IMR-90 (cell line): ENCODE measurements around the gene IGSF22. TPM values are rescaled to one million over a fixed set of nuclear protein-coding genes. Genes with fewer than 3 reads are reported as not detected.
A peak's percentile ranks its signal among the peaks of the same experiment; 100 is the strongest.

Experiments
- ATAC-seq: fragments of 200-7000 bp; cut with Tn5 transposase; 2 replicates; pipeline ENCODE4 v1.9.1; 2020; ENCODE audit warnings: low read depth, mild to moderate bottlenecking, moderate library complexity
- BruUV-seq: library from RNA; stranded (reverse); fragments of 400-500 nt; replicated peaks from 2 replicates; lab custom pipeline; 2021; lab: Mats Ljungman, UMichigan
- CTCF ChIA-PET: fragments of 300-600 bp; formaldehyde crosslinking; extraction: SDS; loops from one replicate; lab custom pipeline; 2021; ENCODE audit warnings: antibody characterized with exemption; lab: Yijun Ruan, JAX
- POLR2A ChIA-PET: fragments of 300-600 bp; sonication (Branson Sonifier 250); formaldehyde crosslinking; loops from one replicate; lab custom pipeline; 2022; ENCODE audit warnings: antibody characterized with exemption; ENCODE audit not compliant: unreplicated experiment; lab: Charles Lee
- DNase-seq: peaks from one replicate; pipeline ENCODE4 v3.0.0; 2013
- H2AFZ ChIP-seq: replicated peaks from 2 replicates; pipeline ENCODE3; 2013; ENCODE audit warnings: low read length, mild to moderate bottlenecking; ENCODE audit not compliant: poor library complexity
- H2AK5ac ChIP-seq: 2 replicates; pipeline ENCODE4 v1.6.1; 2013; ENCODE audit warnings: low read depth, low read length, inconsistent platforms
- H2AK9ac ChIP-seq: replicated peaks from 2 replicates; pipeline ENCODE3; 2013; ENCODE audit warnings: mild to moderate bottlenecking, low read depth, low read length, moderate library complexity; ENCODE audit not compliant: poor library complexity
- H2BK120ac ChIP-seq: 2 replicates; pipeline ENCODE4 v1.6.1; 2013; ENCODE audit warnings: low read depth, low read length, inconsistent platforms
- H2BK15ac ChIP-seq: 3 replicates; pipeline ENCODE4 v1.6.1; 2013; ENCODE audit warnings: low read depth, low read length, inconsistent platforms
- H2BK20ac ChIP-seq: 2 replicates; pipeline ENCODE4 v1.6.1; 2013; ENCODE audit warnings: low read depth, mild to moderate bottlenecking, inconsistent platforms, low read length, moderate library complexity
- H2BK5ac ChIP-seq: 2 replicates; pipeline ENCODE4 v1.6.1; 2013; ENCODE audit warnings: mild to moderate bottlenecking, low read depth, low read length, inconsistent platforms; ENCODE audit not compliant: poor library complexity, severe bottlenecking
- H3K14ac ChIP-seq: replicated peaks from 2 replicates; pipeline ENCODE4 v1.6.1; 2013; ENCODE audit warnings: low read depth, low read length, inconsistent platforms
- H3K18ac ChIP-seq: 2 replicates; pipeline ENCODE4 v1.6.1; 2013; ENCODE audit warnings: low read depth, low read length, control low read depth
- H3K23ac ChIP-seq: 2 replicates; pipeline ENCODE4 v1.6.1; 2013; ENCODE audit warnings: low read depth, low read length, inconsistent platforms
- H3K27ac ChIP-seq: 2 replicates; pipeline ENCODE4 v1.5.1; 2013; ENCODE audit warnings: mild to moderate bottlenecking, control low read depth, low read length; ENCODE audit not compliant: insufficient read depth
- H3K27me3 ChIP-seq: 2 replicates; pipeline ENCODE4 v1.6.1; 2013; ENCODE audit warnings: low read length; ENCODE audit not compliant: control insufficient read depth, insufficient read depth
- H3K36me3 ChIP-seq: 2 replicates; pipeline ENCODE4 v1.6.1; 2013; ENCODE audit warnings: low read length, mixed read lengths; ENCODE audit not compliant: control insufficient read depth, insufficient read depth
- H3K4ac ChIP-seq: 2 replicates; pipeline ENCODE4 v1.6.1; 2013; ENCODE audit warnings: low read depth, low read length, inconsistent platforms
- H3K4me1 ChIP-seq: 2 replicates; pipeline ENCODE4 v1.6.1; 2013; ENCODE audit warnings: low read length, mixed read lengths; ENCODE audit not compliant: control insufficient read depth, insufficient read depth
- H3K4me2 ChIP-seq: 2 replicates; pipeline ENCODE4 v1.6.1; 2013; ENCODE audit warnings: low read depth, mild to moderate bottlenecking, control low read depth, low read length, moderate library complexity
- H3K4me3 ChIP-seq: 2 replicates; pipeline ENCODE4 v1.5.1; 2013; ENCODE audit warnings: low read depth, mild to moderate bottlenecking, control low read depth, low read length, moderate library complexity; ENCODE audit not compliant: insufficient read depth
- H3K56ac ChIP-seq: 2 replicates; pipeline ENCODE4 v1.6.1; 2013; ENCODE audit warnings: low read length, inconsistent platforms; ENCODE audit not compliant: insufficient read depth; ENCODE audit errors: extremely low read depth
- H3K79me1 ChIP-seq, 2 experiments: 2 replicates each; pipeline ENCODE4 v1.6.1; 2013; ENCODE audit warnings: low read length in 2 of 2, inconsistent platforms in 1 of 2, low read depth in 1 of 2
- H3K9ac ChIP-seq: 2 replicates; pipeline ENCODE4 v1.6.1; 2013; ENCODE audit warnings: low read depth, low read length, control low read depth
- H3K9me1 ChIP-seq: 2 replicates; pipeline ENCODE4 v1.6.1; 2013; ENCODE audit warnings: low read length, inconsistent platforms; ENCODE audit not compliant: insufficient read depth
- H3K9me3 ChIP-seq: 2 replicates; pipeline ENCODE4 v1.6.1; 2013; ENCODE audit warnings: low read length; ENCODE audit not compliant: control insufficient read depth, insufficient read depth
- H4K20me1 ChIP-seq: 2 replicates; pipeline ENCODE4 v1.6.1; 2013; ENCODE audit warnings: low read length, inconsistent platforms; ENCODE audit not compliant: insufficient read depth
- H4K5ac ChIP-seq: 2 replicates; pipeline ENCODE4 v1.6.1; 2013; ENCODE audit warnings: mild to moderate bottlenecking, low read depth, low read length, control low read depth
- H4K8ac ChIP-seq, 2 experiments: 2 replicates each; pipeline ENCODE4 v1.6.1; 2013; ENCODE audit warnings: low read depth in 2 of 2, low read length in 2 of 2, control low read depth in 1 of 2, inconsistent platforms in 1 of 2
- H4K91ac ChIP-seq: 2 replicates; pipeline ENCODE4 v1.6.1; 2013; ENCODE audit warnings: low read depth, low read length, inconsistent platforms; ENCODE audit not compliant: insufficient read depth
- MAZ ChIP-seq: IDR thresholded peaks from 2 replicates; pipeline ENCODE4 v1.6.1; 2012; ENCODE audit warnings: low read depth, mild to moderate bottlenecking, low read length, improper control_type of control experiment, moderate library complexity, borderline replicate concordance
- NFE2L2 ChIP-seq: fragments of 150-350 bp; IDR thresholded peaks from 2 replicates; pipeline ENCODE4 v1.6.1; 2016; ENCODE audit warnings: low read depth, mild to moderate bottlenecking, low read length
- RAD21 ChIP-seq: IDR thresholded peaks from 2 replicates; pipeline ENCODE4 v1.6.1; 2012; ENCODE audit warnings: low read length, improper control_type of control experiment
- SMC3 ChIP-seq: fragments of 150-350 bp; IDR thresholded peaks from 2 replicates; pipeline ENCODE4 v1.6.1; 2016; ENCODE audit warnings: low read depth, mild to moderate bottlenecking, antibody characterized with exemption, low read length, moderate library complexity
- WGBS, 2 experiments: methylation state at CpG; one replicate each; pipeline versions ENCODE4 v1.1.5 to v1.1.7; 2013; ENCODE audit warnings: missing lambda C conversion rate in 2 of 2; ENCODE audit not compliant: insufficient read length in 1 of 2; ENCODE audit errors: extremely low coverage in 2 of 2; 5-methylcytosine and 5-hydroxymethylcytosine counted together
- dilution Hi-C: fragments of 300-500 bp; cut with HindIII; formaldehyde crosslinking; loops from one replicate; pipeline ENCODE4 v1.14.3; 2018; ENCODE audit warnings: low sequenced_read_pairs; ENCODE audit not compliant: unreplicated experiment
- in situ Hi-C: fragments of 300-500 bp; cut with MboI; formaldehyde crosslinking; loops from 3 replicates; pipeline ENCODE4 v1.14.3; 2019; ENCODE audit warnings: low sequenced_read_pairs, inconsistent platforms, mixed read lengths
- intact Hi-C: fragments of 100-400 bp; cut with micrococcal nuclease; formaldehyde crosslinking; loops from 2 replicates; pipeline ENCODE4 v1.10.0; 2022
- polyA plus RNA-seq, 3 experiments: library from polyadenylated mRNA; depleted of rRNA; stranded (reverse); fragments of >200 nt; gene quantifications; 2 replicates each; pipeline ENCODE4 v1.2.3, GENCODE V29; 2012; ENCODE audit warnings: low replicate concordance in 1 of 3
- total RNA-seq: library from RNA; depleted of rRNA; stranded (reverse); fragments of >200 nt; gene quantifications from 2 replicates; pipeline ENCODE4 v1.2.3, GENCODE V29; 2012
- TF ChIP-seq, protein P1 (sequence below): conservative IDR thresholded peaks from 2 replicates; pipeline ENCODE4 v1.5.1; 2012; ENCODE audit warnings: mild to moderate bottlenecking, low read depth, low read length, improper control_type of control experiment

IGSF22 gene
- total and polyA plus RNA-seq, 2 of the 4 experiments (the other 2 are of a cell fraction), result not detected

DNA sequence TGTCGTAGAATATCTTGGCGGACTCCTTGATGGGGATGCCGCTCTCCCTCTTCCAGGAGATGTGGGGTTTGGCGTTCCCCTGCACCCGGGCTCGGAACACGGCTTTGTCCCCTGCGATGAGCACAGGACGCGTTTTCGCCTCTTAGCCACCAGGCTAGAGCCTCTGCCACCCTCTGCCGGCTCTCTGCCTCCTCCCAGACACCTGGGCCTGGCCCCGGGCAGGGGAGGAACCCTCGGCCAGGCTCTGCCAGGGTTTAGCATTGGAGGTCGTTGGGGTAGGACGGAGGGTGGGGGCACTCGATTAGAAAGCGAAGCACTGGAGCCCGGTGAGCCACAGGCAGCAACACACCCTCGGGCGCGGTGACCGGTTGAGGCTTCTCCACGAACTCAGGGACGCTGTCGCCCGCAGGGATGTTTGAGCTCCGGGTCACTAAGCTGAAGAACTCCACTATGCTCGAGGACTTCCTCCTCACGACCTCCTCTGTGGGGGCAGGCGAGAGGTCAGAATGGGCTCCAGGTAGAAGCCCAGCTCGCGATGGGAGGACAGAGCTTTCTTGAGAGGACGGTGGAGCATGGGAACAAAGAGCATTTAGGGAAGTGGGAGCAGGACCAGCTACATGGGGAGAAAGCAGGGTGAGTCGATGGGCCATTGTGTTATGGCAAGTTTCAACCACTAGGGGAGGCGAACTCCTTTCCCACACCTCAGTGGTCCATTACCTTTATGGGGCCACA is 4.3 kb downstream of the IGSF22 start:
- no peaks in the 10 kb centered on the region for H3K36me3 ChIP-seq
- H4K91ac ChIP-seq, result no peak overlapping the region
- H2BK15ac ChIP-seq, result no peak overlapping the region
- dilution Hi-C loops (no loop called here), in situ Hi-C loops (no loop called here), intact Hi-C loops (no loop called here)
- DNase-seq (peak; percentile 34), ATAC-seq (peak; percentile 61)
- no peaks in the 10 kb centered on the region for H3K79me1 ChIP-seq
- no peaks in the 10 kb centered on the region for H3K9me3 ChIP-seq
- H2AK5ac ChIP-seq, result peak overlapping the region; percentile 36; the same call in 1 of the 2 replicates
- ChIA-PET POLR2A (no interaction called here), CTCF (interaction anchor here (0.6 to 1.4 kb wide), 15 partner anchors 8 to 835 kb away, joined by 3 to 8 read pairs (median 4); no protein-coding TSS in a partner anchor)
- H2BK5ac ChIP-seq, result no peak overlapping the region
- peaks cover 13% of the 10 kb centered on the region; the same call in 1 of the 2 replicates for H3K27me3 ChIP-seq
- no peak overlapping the region for H3K27ac ChIP-seq
- no peak overlapping the region; the same call in 1 of the 2 replicates for H3K14ac ChIP-seq
- BruUV-seq, result no TSS peak
- no peak overlapping the region for H2BK120ac ChIP-seq
- H2AFZ ChIP-seq, result peak overlapping the region; percentile 90
- H3K18ac ChIP-seq, result no peak overlapping the region
- no peaks in the 10 kb centered on the region for H3K9me1 ChIP-seq
- TF ChIP-seq RAD21 (peak; percentile 13; the same call in 1 of the 2 replicates), MAZ (no peak), SMC3 (no peak), NFE2L2 (no peak)
- TF ChIP-seq, protein P1, sequence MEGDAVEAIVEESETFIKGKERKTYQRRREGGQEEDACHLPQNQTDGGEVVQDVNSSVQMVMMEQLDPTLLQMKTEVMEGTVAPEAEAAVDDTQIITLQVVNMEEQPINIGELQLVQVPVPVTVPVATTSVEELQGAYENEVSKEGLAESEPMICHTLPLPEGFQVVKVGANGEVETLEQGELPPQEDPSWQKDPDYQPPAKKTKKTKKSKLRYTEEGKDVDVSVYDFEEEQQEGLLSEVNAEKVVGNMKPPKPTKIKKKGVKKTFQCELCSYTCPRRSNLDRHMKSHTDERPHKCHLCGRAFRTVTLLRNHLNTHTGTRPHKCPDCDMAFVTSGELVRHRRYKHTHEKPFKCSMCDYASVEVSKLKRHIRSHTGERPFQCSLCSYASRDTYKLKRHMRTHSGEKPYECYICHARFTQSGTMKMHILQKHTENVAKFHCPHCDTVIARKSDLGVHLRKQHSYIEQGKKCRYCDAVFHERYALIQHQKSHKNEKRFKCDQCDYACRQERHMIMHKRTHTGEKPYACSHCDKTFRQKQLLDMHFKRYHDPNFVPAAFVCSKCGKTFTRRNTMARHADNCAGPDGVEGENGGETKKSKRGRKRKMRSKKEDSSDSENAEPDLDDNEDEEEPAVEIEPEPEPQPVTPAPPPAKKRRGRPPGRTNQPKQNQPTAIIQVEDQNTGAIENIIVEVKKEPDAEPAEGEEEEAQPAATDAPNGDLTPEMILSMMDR, result peak; percentile 49
- peak overlapping the region; percentile 84 for H3K4me2 ChIP-seq
- peak overlapping the region; percentile 8 to 27; a peak in 1 of 4 replicates for H4K8ac ChIP-seq
- H3K9ac ChIP-seq, result peak overlapping the region; percentile 53
- peak overlapping the region; percentile 84 for H2AK9ac ChIP-seq
- H3K4me1 ChIP-seq, result no peaks in the 10 kb centered on the region
- no peaks in the 10 kb centered on the region for H4K20me1 ChIP-seq
- no peak overlapping the region for H4K5ac ChIP-seq
- no peak overlapping the region for H3K4ac ChIP-seq
- H2BK20ac ChIP-seq, result no peak overlapping the region
- no peak overlapping the region for H3K56ac ChIP-seq
- H3K23ac ChIP-seq, result 0 out of 2 replicates have a peak overlapping the region, but pooled peaks have one; percentile 58
- peak overlapping the region; percentile 47 for H3K4me3 ChIP-seq
- 8% methylated on average over 12 of the region's 36 CpGs; no CpG with 5 or more reads in 1 of the 2 experiments for WGBS, 2 experiments
